Renal cortex interstitium (tissue), 11 donors: ENCODE measurements around the gene FAH. TPM values are rescaled to one million over a fixed set of nuclear protein-coding genes. Genes with fewer than 3 reads are reported as not detected.
"Not testable (repeated sequence)": the region's sequence is repeated elsewhere in the genome, so short reads cannot be mapped to it uniquely, and the experiment has no call there.

ENCODE experiments used
- DNase-seq, 11 donors: peaks; one replicate each; pipeline ENCODE4 v3.0.0-alpha.2; 2013; ENCODE audit warnings: low read depth in 9 of 11, low spot score in 4 of 11; ENCODE audit errors: extremely low read depth in 1 of 11
- polyA plus RNA-seq, 3 donors: library from polyadenylated mRNA; unstranded; fragments of 120-200 nt; gene quantifications; one replicate each; pipeline ENCODE4 v1.2.1, GENCODE V29; 2013; ENCODE audit not compliant: insufficient read length in 3 of 3

FAH gene
- polyA plus RNA-seq, 3 donors: 39.1 to 44.2 (median 39.3) TPM

DNA sequence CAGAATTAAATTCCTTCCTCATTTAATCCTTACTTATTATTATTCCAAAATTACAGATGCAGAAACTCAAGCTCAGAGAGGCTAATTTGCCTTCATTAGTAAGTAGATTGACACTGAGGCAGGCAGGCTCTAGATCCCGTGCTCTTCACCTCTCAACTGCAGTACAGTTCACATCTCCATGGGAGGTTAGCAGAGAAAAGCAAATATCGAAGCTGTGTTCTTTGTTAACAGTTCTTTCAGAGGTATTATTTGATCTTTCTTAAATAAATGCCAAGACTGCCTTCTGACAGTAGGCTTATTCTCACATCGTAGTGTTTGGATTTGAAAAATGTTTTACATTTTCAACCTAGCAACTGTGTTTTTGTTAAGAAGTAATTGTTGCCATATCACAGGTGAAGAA lies 15.9 kb upstream of the FAH start:
- no peak for DNase-seq

DNA sequence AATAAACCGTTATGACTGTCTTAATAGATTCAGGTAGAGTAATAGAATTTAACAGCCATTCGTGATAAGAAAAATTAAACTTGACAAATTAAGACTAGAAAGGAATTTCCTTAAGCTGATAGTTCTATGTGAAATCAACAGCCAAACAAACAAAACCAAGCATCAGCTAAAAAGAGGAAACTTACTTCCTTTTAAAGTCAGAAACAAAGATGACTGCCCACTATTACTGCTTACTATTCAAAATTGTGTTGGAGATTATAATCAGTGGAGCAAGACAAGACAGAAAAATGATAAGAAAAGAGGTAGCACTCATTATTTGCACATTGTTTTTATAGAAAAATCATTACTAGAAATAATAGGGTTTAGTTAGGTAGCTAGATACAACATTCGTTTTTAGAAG lies 13.8 kb upstream of the FAH start:
- DNase-seq: no peak

DNA sequence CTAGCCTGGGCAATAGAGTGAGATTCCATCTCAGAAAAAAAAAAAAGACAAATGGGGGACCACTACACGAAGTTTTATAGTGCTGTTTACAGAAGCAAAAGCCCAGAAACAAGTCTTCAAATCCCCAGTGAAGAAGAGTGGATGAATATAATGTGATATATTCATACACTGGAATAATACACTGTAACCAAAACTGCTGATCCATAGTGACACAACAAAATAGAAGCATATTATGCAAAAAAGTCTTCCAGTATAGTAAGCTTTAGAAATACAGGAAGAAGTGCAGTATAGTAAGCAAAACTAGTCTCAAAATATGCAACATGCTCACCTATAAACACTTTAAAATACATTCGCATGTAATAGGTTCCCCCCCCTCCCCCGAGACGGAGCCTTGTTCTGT lies 11.9 kb upstream of the FAH start:
- no peak for DNase-seq

DNA sequence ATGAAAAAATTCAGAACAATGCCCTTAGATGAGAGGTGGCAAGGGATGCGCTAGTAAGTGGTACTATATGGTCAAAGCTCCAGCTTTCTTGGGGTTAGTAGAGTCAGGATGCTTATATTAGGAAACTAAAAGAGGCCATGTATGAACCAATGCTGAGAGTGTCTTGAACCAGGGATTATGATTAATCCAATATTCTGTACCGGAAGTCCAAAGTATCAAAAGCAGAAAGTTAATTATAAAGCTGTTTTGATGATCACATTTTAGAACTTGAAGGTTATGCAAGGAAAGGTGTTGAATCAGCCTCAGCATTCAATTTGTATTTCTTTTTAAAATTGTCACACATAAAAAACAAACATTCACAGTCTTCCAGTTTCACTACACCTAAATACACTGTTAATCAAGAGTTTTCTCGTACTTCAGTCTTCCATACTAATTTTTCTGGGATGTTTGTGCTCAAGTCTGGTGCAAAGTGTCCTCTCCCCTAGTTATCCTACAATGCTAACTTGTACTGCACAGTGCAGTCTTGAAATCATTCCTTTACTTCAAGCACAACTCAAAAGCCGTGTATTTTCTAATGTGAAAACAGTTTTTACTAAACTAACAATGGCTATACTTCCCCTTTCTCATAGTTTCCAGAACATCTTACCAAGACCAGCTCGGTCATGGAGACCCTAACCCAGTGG lies 10.7 kb upstream of the FAH start:
- no peak for DNase-seq

DNA sequence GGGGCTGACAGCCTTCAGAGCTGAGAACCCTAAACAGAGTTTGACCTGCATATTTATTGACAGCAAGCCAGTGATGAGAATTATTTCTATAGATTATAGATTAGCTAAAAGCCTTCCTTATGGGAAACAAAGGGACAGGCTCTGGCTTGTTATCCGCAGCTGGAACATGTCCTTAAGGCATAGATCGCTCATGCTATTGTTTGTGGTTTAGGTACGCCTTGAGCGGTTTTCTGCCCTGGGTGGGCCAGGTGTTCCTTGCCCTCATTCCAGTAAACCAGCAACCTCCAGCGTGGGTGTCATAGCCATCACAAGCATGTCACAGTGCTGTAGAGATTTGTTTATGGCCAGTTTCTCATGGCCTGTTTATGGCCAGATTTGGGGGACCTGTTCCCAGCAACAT lies 10.2 kb upstream of the FAH start:
- DNase-seq: no peak

DNA sequence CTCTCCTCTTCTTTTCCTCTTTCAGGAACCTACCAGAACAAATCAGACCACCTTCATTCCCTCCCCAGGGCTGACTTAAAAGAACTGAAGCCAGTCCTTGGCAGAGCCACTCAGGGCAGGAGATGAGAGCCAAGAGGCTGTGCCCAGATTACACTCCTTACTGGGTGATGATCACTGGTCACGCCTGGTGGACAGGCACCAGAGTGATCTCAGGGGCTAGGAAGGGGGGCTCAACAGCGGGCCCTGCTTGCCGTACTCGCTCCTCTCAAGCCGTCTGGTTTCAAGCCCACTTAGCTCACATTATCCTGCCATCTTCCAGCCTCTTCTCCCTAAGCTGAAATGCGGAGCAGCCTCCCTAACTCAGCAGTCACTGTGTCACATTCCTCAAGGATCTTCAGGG lies 1.7 kb upstream of the FAH start:
- no peak for DNase-seq

DNA sequence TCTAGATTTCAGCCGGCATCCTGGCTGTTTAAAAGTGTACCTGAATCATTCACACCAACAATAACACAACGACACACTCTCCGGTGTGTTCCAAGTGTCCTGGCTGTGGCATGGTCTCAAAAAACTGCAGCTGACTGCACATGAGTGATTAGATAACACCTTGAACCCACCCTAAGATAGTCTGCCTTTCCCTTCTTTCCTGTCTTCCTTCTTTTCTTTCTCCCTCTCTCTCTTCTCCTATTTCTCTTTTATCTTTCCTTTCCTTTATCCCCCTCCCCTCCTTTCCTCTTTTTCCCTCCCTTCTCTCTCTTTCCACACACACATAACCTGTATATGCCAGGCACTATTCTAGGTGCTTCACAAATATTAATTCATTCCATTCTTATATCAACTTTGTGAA lies 1.2 kb upstream of the FAH start:
- no peak for DNase-seq

DNA sequence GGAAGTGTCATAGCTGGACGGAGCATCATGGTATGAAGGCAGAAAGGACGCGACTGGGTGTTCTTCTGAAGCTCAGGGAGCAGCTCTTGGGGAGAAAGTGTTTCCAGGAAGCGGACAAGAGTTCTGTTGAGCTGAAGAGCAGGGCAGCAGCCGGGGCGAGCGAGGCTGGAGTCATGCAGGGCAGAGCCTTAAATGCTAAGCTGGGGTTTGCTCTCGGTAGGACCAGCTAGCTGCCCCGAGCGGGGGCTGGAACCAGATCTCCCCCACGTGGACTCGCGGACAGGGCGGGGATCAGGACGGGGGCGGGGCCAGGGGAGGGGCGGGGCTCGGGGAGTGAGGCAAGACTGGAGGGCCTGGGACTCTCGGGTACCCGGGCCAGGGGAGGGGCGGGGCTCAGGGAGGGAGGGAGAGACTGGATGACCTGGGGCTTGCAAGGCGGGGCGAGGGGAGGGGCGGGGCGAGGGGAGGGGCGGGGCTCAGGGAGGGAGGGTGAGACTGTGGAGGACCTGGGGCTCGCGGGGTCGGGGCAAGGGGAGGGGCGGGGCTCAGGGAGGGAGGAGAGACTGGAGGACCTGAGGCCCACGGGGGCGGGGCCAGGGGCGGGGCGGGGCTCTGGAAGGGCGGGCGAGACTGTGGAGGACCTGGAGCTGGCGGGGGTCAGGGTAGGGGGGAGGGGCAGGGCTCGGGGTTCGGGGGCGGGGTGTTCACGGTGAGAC lies 461 bp upstream of the FAH start:
- peak in 10 of 11 donors; percentile 59 to 91 (median 78) for DNase-seq

DNA sequence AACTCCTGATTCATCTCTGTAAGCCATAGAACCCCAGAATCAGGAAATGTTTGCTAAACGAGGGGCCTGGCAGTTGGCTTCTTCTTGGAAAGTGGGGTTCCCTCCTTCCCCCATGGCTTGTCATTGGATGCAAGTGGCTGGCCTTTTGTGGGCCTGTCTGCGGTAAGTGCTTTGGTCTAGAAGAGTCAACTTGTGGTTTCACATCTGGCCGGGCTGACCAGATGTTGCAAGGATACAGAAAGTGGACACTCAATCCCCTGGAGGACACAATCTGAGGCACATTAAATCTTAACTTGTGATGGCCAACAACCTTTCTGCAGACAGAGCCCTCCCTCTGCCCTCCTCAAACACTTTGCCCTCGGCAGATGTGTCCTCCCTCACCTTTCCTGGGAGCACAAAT lies 1.1 kb downstream of the FAH start:
- no peak for DNase-seq

DNA sequence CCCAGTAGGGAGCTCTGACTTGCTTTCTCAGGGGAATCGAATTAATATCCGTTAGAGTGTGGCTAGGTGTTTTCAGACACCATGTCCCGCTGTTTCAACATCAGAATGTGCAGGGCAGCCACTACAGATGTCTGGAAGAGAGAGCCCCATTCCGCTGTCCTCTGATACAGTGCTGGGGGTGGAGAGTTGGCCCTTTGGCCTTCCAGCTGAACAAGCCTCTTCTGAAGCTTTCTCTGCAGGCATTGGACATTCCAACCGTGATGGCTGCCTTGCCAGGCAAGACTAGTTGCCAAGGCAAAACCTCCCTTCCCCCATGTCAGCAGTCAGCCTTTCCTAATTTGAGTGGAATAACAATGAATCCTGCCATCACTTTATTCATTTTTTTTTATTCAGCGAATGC lies 1.5 kb downstream of the FAH start:
- no peak for DNase-seq

DNA sequence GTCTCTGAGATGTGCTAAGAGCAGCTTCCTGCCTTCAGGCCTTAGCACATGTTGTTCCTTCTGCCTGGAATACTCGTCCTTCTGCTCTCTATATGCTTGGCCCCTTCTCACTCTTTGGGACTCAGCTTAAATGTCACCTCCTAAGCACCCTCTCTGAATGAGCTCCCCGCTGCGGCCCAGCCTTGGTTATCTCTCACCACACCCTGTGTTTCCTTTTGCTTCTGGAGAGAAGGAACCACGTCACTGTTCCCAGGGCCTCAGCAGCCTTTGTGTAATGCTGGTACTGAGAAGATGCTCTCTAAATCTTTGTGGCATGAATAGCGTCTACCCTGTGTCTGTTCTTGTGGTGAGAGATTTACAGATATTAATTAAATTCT lies 2.2 kb downstream of the FAH start:
- no peak for DNase-seq

DNA sequence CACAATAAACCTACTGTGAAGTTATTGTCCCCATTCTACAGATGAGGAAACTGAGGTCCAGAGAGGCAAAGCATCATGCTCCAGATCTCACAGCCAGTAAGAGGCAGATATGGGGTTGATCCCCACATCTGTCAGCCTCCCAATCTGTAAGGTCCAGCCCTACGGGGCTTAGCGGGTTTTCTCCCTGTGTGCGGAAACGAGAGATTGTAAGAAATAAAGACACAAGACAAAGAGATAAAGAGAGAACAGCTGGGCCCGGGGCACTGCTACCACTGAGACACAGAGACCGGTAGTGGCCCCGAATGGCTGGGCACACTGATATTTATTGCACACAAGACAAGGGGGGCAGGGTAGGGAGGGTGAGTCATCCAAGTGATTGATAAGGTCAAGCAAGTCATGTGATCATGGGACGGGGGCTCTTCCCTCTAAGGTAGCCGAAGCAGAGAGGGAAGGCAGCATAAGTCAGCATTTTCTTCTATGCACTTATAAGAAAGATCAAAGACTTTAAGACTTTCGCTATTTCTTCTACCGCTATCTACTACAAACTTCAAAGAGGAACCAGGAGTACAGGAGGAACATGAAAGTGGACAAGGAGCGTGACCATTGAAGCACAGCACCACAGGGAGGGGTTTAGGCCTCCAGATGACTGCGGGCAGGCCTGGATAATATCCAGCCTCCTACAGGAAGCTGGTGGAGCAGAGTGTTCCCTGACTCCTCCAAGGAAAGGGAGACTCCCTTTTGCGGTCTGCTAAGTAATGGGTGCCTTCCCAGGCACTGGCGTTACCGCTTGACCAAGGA lies 2.8 kb downstream of the FAH start:
- DNase-seq: not testable (repeated sequence)

DNA sequence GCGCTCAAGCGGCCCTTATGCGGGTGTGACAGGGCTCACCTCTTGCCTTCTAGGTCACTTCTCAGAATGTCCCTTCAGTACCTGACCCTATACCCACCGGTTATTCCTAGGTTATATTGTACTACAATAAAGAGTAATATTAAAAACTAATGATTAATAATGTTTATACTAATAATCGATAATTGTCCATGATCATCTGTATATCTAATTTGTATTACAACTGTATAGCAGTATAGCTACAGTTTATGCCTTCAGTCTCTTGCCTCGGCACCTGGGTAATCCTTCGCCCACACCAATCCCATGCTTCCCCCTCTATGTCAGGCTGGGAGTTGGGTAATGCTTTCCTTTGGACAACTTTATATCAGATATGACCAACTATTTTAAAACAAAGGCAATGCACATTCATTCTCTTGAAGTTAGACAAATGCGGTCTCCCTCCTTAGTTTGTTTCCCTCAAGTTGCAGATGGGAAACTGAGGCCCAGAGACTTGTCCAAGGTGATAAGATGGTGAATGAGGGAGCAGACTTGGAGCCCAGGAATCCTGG lies 3.4 kb downstream of the FAH start:
- DNase-seq: no peak

DNA sequence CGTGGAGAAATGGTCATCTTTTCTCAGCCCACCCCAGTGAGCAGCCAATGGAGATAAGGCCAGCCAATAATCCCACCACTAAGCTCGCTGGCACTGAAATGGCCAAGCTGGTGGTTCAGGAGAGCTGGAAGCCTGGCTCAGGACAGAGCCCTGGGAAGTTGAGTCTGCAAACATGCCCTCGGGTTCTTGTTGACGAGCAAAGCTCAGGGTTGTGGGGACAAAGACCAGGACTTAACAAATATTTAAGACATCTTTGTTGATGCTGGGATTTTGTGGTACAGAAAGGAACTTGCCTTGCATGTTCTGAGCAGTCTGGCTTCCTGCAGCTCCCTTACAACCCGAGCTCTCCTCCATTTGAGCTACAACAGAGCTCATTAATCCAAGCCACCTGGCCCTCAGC lies 4.4 kb downstream of the FAH start:
- DNase-seq: no peak

DNA sequence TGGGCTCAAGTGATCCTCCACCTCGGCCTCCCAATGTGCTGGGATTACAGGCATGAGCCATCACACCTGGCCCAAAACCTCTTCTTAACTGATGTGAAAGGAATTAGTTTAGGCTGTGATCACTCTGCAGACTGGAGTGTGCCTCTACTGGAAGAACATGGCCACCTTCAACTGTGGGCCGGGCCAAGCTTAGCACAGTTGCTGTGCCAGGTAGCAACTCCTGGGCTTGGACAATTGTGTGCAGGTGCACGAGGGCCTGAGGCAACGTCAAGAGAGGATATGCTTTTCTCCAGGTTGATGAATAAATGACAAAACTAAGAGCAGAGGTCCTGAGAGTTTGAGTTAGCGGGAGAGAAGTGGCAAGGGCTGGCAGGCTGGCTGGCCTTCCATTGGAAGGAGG lies 6.5 kb downstream of the FAH start:
- no peak for DNase-seq

DNA sequence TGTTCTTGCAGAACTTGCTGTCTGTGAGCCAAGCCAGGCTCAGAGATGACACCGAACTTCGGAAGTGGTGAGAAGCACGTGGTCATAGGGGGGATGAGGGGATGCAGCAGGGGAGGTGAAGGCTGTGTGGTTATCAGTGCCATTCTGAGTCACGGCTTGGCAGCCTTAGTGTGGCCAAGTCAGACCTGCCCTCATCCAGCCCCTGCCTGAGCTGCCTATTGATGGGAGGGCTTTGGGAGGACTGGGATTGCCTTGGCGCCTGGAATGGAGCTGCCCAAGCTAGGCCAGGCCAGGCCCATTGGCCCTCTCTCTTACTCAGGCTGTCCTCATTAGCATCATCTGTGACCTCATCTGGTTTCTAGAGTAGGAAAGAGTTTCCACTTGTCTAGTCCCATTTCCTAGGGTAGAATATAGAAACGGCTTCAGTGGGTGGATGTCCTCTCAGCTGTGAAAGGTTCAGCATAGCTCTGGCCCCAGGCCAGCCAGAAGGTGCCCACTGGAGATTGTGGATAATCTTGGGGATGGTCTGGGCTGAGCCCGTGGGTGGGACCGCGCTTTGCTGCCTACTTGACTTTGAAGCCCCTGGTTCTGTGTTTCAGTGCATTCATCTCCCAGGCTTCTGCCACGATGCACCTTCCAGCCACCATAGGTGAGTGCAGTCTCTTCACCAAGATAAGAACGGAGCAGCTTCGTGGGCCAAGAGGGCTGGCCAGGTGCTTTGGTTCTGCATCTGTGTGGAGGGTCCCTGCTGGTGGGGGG lies 7.2 kb downstream of the FAH start:
- DNase-seq: no peak

DNA sequence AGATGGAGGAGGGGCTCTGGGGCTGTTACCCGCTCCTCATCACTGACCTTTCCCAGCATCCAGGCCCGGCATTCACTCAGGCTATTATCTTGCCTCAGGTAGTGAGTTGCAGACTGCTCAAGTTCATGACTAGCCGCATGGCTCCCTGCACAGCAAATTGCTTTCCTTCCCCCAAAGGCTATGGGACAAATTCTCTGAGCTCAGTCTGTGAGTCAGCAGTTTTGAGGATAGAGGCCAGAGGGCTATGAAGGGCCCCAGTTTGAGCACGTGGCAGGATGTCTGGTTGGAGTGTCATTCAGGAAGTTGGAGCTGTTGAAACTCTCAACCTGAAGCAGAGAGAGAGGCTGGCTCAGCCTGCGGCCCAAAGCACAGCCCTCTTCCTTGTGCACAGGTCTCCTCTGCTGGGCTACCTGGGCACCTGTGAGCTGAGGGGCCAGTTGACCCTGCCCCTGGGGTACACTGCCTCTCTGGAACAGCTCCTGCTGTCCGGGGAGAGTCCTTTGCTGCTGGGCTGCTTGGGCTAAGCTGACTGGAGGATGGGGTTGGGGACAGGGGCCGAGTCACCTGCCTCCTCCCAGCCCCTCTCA lies 7.9 kb downstream of the FAH start:
- peak in 2 of 11 donors; percentile 16 to 43 for DNase-seq

DNA sequence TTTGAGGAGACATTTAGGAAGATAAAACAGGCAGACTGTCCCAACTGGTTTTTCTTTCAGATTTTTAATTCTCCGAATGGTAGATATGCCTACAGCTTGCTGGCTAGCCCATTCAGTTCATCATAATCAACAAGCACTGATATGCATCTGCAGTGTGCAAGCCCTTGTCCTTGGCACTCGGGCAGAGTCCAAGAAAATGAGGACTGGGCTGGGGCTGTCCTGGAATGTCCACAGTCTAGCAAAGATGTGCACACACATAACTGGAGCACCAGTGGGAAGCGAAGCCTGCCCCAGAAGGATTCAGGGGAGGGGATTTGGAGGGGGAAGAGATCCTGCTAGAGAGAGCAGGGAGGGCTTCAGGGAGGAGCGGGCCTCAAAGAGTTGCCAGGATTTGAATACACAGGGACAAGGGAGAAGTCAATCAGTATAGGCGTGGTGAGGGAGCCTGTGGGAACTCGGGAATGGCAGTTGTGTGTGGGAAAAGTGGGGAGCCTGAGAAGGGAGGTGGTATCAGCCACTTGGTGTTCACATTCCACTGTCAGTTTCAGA lies 8.7 kb downstream of the FAH start:
- no peak for DNase-seq
